GM12892 (cell line): ENCODE data around the gene FREM1. TPM values are rescaled to one million over a fixed set of nuclear protein-coding genes. Genes with fewer than 3 reads are reported as not detected.

Experiments used
- DNase-seq: peaks from one replicate; pipeline ENCODE4 v3.0.0; 2011; ENCODE audit not compliant: insufficient read length
- FAIRE-seq: peaks from 2 replicates; lab custom pipeline; 2011; peaks lifted over from hg19 to GRCh38; lab: Jason Lieb, UNC
- POLR2A ChIP-seq: IDR thresholded peaks from 2 replicates; pipeline ENCODE4 v1.6.1; 2011; ENCODE audit warnings: low read depth, low read length, control low read depth
- POLR2AphosphoS5 ChIP-seq: IDR thresholded peaks from 2 replicates; pipeline ENCODE4 v1.6.1; 2011; ENCODE audit warnings: low read depth, low read length, control low read depth
- TAF1 ChIP-seq: IDR thresholded peaks from 2 replicates; pipeline ENCODE4 v1.6.1; 2011; ENCODE audit warnings: low read depth, mild to moderate bottlenecking, control low read depth, low read length, borderline replicate concordance
- polyA plus RNA-seq: library from polyadenylated mRNA; unstranded; fragments of >200 nt; gene quantifications from one replicate; pipeline ENCODE4 v1.2.1, GENCODE V29; 2012; ENCODE audit warnings: missing spikeins, inconsistent platforms; ENCODE audit not compliant: missing spikeins

The FREM1 gene
- polyA plus RNA-seq: not detected

DNA sequence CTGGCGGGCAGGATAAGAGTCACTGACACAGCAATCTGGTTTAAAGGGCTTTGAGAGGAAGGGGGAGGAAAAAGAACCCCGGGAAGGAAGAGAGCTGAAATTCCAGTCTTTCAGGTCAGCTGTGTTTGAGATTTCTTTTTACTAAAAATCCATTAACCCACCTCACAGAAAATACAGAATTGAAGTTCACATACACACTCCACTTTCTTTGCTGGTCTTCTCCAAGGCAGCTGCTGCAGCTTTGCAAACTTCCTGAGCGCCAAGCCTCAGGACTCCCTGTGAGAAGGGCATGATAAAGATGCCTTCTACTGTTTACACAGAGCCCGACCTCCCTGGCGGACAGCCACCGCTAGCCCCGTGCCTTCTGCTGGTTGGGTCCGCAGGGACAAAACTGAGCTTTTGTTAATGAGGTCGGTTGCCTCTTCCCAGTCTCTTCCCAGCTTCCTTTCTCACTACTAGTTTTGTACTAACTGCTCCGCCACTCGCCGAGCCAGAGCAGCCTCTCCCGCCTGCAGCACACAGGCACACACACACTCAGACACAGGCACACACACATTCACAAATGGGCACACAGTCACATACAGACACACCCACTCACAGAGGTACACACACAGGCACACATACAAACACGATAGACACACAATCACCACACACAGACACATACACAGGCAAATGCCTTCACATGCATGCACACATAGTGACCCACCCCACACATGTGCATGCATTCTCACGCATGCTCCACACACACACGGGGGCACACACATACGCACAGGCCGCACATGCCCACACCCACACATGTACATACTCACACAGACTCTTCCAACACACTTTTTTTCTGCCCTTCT, at the start of gene FREM1:
TSS of gene FREM1 (minus strand) at position 468 of the 845 bp plus-strand sequence. CDS start 41,451 bp downstream, outside the sequence.
- no peak for TF ChIP-seq TAF1
- no peak for TF ChIP-seq POLR2AphosphoS5
- TF ChIP-seq POLR2A: no peak
- DNase-seq (no peak), FAIRE-seq (no peak)

DNA sequence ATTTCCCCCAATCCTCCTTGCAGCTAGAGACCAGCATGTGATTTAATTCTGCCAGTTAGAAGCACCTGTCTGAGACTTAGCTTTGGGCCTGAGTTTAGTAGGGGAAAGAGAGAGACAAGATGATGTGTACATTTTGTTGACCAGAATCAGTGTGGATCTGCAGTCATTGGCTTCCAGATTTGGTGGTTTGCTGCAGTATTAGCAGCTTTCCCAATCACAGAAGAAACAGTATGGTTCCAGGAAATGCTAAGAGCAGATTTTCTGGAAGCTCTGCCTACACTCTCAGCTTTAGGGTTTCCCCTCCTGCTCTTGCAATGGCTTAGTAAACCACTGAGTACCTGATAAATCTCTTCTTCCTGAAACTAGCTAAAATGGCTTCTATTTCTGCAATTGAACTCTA, 48.8 kb upstream of the FREM1 start:
- DNase-seq (no peak), FAIRE-seq (no peak)
- TF ChIP-seq POLR2AphosphoS5 (no peak), POLR2A (no peak), TAF1 (no peak)

DNA sequence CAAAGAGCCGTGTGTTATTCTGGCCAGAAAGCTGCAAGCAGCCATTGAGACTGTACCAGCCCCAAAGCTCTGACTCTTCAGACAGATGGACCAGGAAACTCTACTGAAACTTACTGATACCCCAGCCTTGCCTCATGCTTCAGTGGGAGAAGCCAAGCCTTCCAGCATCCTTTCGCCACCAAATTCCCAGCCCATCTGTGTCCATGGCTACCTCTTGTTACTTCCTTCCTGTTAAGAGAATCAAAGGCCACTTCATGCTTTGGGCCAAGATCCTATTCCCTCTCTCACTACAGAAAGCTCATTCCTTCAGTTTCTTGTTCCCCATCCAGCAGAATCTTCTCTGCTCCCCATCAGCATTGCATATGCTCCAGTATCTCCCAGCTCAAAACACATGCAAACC, 46.9 kb upstream of the FREM1 start:
- TF ChIP-seq POLR2A (no peak), POLR2AphosphoS5 (no peak), TAF1 (no peak)
- DNase-seq: no peak
- no peak for FAIRE-seq

- TF ChIP-seq TAF1: no peak
- TF ChIP-seq POLR2AphosphoS5: no peak
- no peak for TF ChIP-seq POLR2A
- no peak for FAIRE-seq
These were observed 46.0 kb upstream of the FREM1 start for GRCh38 chr9:14956208-14956607.

GRCh38 chr9:14945351-14945750, 35.1 kb upstream of the FREM1 start:
- DNase-seq (no peak), FAIRE-seq (no peak)
- TF ChIP-seq POLR2AphosphoS5 (no peak), POLR2A (no peak), TAF1 (no peak)

More at GRCh38 chr9:14956208-14956607, 46.0 kb upstream of the FREM1 start:
- DNase-seq: no peak

- TF ChIP-seq POLR2A (no peak), TAF1 (no peak), POLR2AphosphoS5 (no peak)
- no peak for FAIRE-seq
- DNase-seq: no peak
These were observed 31.5 kb upstream of the FREM1 start for GRCh38 chr9:14941501-14942405.

- DNase-seq (no peak), FAIRE-seq (no peak)
- no peak for TF ChIP-seq POLR2AphosphoS5
- TF ChIP-seq POLR2A: no peak
These were observed 29.1 kb upstream of the FREM1 start for GRCh38 chr9:14939378-14939777.

DNA sequence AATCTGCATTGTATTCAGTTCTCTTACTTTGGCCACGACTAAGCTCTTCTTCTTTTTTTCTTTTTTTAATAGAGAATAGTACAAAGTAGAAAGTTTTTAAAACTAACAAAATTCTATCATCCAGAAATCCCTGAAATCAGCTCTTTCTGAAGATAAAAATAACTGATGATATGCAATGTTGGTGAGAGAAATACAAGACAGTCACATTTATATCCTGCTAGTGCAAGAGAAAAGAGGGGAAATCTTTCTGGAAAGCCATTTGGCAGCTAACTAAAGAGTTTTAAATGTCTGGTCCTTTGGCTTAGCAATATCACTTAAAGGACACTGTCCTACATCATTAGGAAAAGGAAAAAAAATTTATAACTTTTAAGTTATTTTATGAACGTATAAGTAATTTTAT, 27.0 kb upstream of the FREM1 start:
- DNase-seq (no peak), FAIRE-seq (no peak)
- TF ChIP-seq TAF1: no peak
- no peak for TF ChIP-seq POLR2AphosphoS5
- no peak for TF ChIP-seq POLR2A

GRCh38 chr9:14936491-14936890, 26.3 kb upstream of the FREM1 start:
- FAIRE-seq: no peak
- DNase-seq: no peak
- TF ChIP-seq POLR2AphosphoS5 (no peak), TAF1 (no peak), POLR2A (no peak)

- TF ChIP-seq TAF1 (no peak), POLR2AphosphoS5 (no peak), POLR2A (no peak)
- DNase-seq (no peak), FAIRE-seq (no peak)
These were observed 25.7 kb upstream of the FREM1 start for GRCh38 chr9:14935964-14936363.

- no peak for FAIRE-seq
- TF ChIP-seq POLR2A: no peak
- TF ChIP-seq TAF1: no peak
- no peak for TF ChIP-seq POLR2AphosphoS5
- no peak for DNase-seq
These were observed 25.0 kb upstream of the FREM1 start for GRCh38 chr9:14935106-14935751.
